Osteocyte (in vitro differentiated cells): Measurements from ENCODE around the gene PRPH. TPM values are rescaled to one million over a fixed set of nuclear protein-coding genes. Genes with fewer than 3 reads are reported as not detected.
A peak's percentile ranks its signal among the peaks of the same experiment; 100 is the strongest.
"Not testable (repeated sequence)": the region's sequence is repeated elsewhere in the genome, so short reads cannot be mapped to it uniquely, and the experiment has no call there.

Source experiments
- DNase-seq: peaks from one replicate; pipeline ENCODE4 v3.0.0; 2021; ENCODE audit warnings: mixed read lengths; ENCODE audit not compliant: unreplicated experiment; ENCODE audit errors: extremely low spot score
- H3K27ac Mint-ChIP-seq: one replicate; pipeline ENCODE4 v1.8.0; 2021; ENCODE audit warnings: mild to moderate bottlenecking, mixed read lengths; ENCODE audit not compliant: unreplicated experiment
- H3K27me3 Mint-ChIP-seq: one replicate; pipeline ENCODE4 v1.8.0; 2021; ENCODE audit warnings: mixed read lengths; ENCODE audit not compliant: unreplicated experiment
- H3K36me3 Mint-ChIP-seq: one replicate; pipeline ENCODE4 v1.8.0; 2021; ENCODE audit warnings: mixed read lengths; ENCODE audit not compliant: unreplicated experiment
- H3K4me1 Mint-ChIP-seq: one replicate; pipeline ENCODE4 v1.8.0; 2021; ENCODE audit warnings: mixed read lengths; ENCODE audit not compliant: unreplicated experiment
- H3K4me3 Mint-ChIP-seq: one replicate; pipeline ENCODE4 v1.8.0; 2021; ENCODE audit warnings: mild to moderate bottlenecking, moderate library complexity, mixed read lengths; ENCODE audit not compliant: unreplicated experiment
- H3K9me3 Mint-ChIP-seq: one replicate; pipeline ENCODE4 v1.8.0; 2021; ENCODE audit warnings: mixed read lengths; ENCODE audit not compliant: unreplicated experiment
- CTCF ChIP-seq: fragments of 200-600 bp; sonication (generic); IDR thresholded peaks from 2 replicates; pipeline ENCODE4 v1.5.0; 2021; ENCODE audit warnings: antibody characterized with exemption, mild to moderate bottlenecking, moderate library complexity
- total RNA-seq: library from RNA; stranded (reverse); gene quantifications from 2 replicates; pipeline ENCODE4 v1.2.1, GENCODE V29; 2021

The PRPH gene
- total RNA-seq, 1 donor from 2014 or later, result not detected

GRCh38 chr12:49330631-49331379 lies 35.9 kb downstream of the PRPH start:
- peaks cover 6% of the 10 kb centered on the region for H3K27me3 Mint-ChIP-seq
- no peak overlapping the region for H3K4me3 Mint-ChIP-seq
- no peaks in the 10 kb centered on the region for H3K36me3 Mint-ChIP-seq
- no peaks in the 10 kb centered on the region for H3K9me3 Mint-ChIP-seq
- H3K4me1 Mint-ChIP-seq, result peaks cover 3% of the 10 kb centered on the region
- peak overlapping the region; percentile 23 for H3K27ac Mint-ChIP-seq
- DNase-seq, result no peak
- TF ChIP-seq CTCF, result no peak

- Mint-ChIP-seq H3K4me3 (no peak overlapping the region), H3K27ac (no peak overlapping the region), H3K9me3 (no peaks in the 10 kb centered on the region), H3K4me1 (peaks cover 3% of the 10 kb centered on the region), H3K36me3 (no peaks in the 10 kb centered on the region), H3K27me3 (peaks cover 8% of the 10 kb centered on the region)
- peak; percentile 89 for TF ChIP-seq CTCF
- DNase-seq, result no peak
Observed at GRCh38 chr12:49331380-49332222, 36.7 kb downstream of the PRPH start.

- no peak overlapping the region for H3K27ac Mint-ChIP-seq
- no peak overlapping the region for H3K4me3 Mint-ChIP-seq
- H3K4me1 Mint-ChIP-seq, result peaks cover 9% of the 10 kb centered on the region
- no peak for DNase-seq
- no peaks in the 10 kb centered on the region for H3K9me3 Mint-ChIP-seq
- no peaks in the 10 kb centered on the region for H3K36me3 Mint-ChIP-seq
- H3K27me3 Mint-ChIP-seq, result peaks cover 16% of the 10 kb centered on the region
- TF ChIP-seq CTCF, result no peak
Observed at GRCh38 chr12:49332441-49332861, 37.5 kb downstream of the PRPH start.

- Mint-ChIP-seq H3K36me3 (no peaks in the 10 kb centered on the region), H3K27me3 (peaks cover 19% of the 10 kb centered on the region), H3K4me3 (no peak overlapping the region), H3K27ac (no peak overlapping the region), H3K9me3 (no peaks in the 10 kb centered on the region), H3K4me1 (peaks cover 9% of the 10 kb centered on the region)
- DNase-seq, result no peak
- no peak for TF ChIP-seq CTCF
Observed at GRCh38 chr12:49332891-49333371, 38.0 kb downstream of the PRPH start.

GRCh38 chr12:49333778-49334177 lies 38.8 kb downstream of the PRPH start:
- H3K27me3 Mint-ChIP-seq, result peaks cover 22% of the 10 kb centered on the region
- not testable (repeated sequence) for H3K27ac Mint-ChIP-seq, H3K9me3 Mint-ChIP-seq, H3K4me1 Mint-ChIP-seq, H3K4me3 Mint-ChIP-seq, H3K36me3 Mint-ChIP-seq, DNase-seq
